Measurements from ENCODE around the gene MRI1. TPM values are rescaled to one million over a fixed set of nuclear protein-coding genes. Genes with fewer than 3 reads are reported as not detected.
A peak's percentile ranks its signal among the peaks of the same experiment; 100 is the strongest.

MRI1 gene
- total RNA-seq (2014; rRNA removed; shearing (Covaris generic)) (39.7 and 60.6 TPM in 2 replicates), polyA plus RNA-seq (2016; fragmentation: Nextera tagmentation; extraction: Ambion mirVana) (14.3 and 16.5 TPM in 2 replicates)

DNA sequence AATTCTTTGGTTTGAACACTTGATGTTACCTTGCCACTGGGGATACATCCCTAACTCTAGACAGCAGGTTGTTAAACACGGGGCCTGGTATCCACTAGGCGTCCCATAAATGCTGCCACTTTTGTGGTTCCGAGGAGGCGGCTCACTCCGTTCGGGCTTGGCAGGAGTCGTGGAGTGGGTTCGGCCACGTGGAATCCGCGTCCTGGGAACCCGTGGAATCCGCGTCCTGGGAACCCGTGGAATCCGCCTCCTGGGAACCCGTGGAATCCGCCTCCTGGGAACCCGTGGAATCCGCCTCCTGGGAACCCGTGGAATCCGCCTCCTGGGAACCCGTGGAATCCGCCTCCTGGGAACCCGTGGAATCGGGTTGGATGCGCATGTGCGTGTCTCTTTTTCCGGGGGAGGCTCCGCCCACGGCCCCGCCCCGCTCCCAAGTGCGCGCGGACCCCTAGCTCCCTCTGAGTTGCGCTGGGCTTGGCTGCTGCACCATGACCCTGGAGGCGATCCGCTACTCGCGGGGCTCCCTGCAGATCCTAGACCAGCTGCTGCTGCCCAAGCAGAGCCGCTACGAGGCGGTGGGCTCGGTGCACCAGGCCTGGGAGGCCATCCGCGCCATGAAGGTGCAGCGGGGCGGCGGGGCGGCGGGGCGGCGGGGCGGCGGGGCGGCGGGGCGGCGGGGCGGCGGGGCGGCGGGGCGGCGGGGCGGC, at the start of gene MRI1:
MRI1 (plus strand) TSS at position 422 of the 707 bp plus-strand sequence; CDS start at position 489, 67 bp downstream.
- Histone ChIP-seq H2AFZ (peak within 1 kb of the TSS; percentile 74), H3K4me1 (ENCODE audit: insufficient read depth) (0 out of 2 replicates have a peak, but pooled peaks cover 5% of the 10 kb centered on the region), H3K9ac (peak within 1 kb of the TSS; percentile 76), H3K36me3 (ENCODE audit: low read depth) (peaks cover 9% of the 10 kb centered on the region; the same call in 1 of the 2 replicates), H3K27ac (peak within 1 kb of the TSS; percentile 33), H3K4me2 (ENCODE audit: unreplicated experiment) (peak within 1 kb of the TSS; percentile 71), H4K20me1 (ENCODE audit: insufficient read depth) (no peaks in the 10 kb centered on the region), H3K4me3 (peak within 1 kb of the TSS; percentile 81), H3K79me2 (ENCODE audit: insufficient read depth) (peaks cover 20% of the 10 kb centered on the region), H3F3A (ENCODE audit: insufficient read depth) (no peaks in the 10 kb centered on the region), H3K9me2 (ENCODE audit: insufficient read depth) (no peaks in the 10 kb centered on the region), H3K9me3 (ENCODE audit: low read depth) (no peaks in the 10 kb centered on the region), H3K27me3 (replicated peaks; ENCODE audit: insufficient read depth) (no peaks in the 10 kb centered on the region)
- 22 to 27% methylated on average over 33 to 50 of the region's 67 CpGs for WGBS, 2 experiments (ENCODE audit: low coverage in 1 of 2, low lambda C conversion rate in 2 of 2, missing lambda C conversion rate in 2 of 2)
- DNase-seq = peak; percentile 82
- in situ Hi-C loops (cut with MboI) = no loop called here
- TF ChIP-seq EZH2 (IDR thresholded peaks at IDR 0.05; ENCODE audit: insufficient read depth, poor library complexity, severe bottlenecking) (no peak), EZH2phosphoT487 (IDR thresholded peaks at IDR 0.05; ENCODE audit: insufficient read depth, low read depth) (no peak)

GRCh38 chr19:13717194-13717643, 47.1 kb upstream of the MRI1 start:
- no peak overlapping the region for H3K4me2 ChIP-seq (ENCODE audit: unreplicated experiment)
- no peaks in the 10 kb centered on the region for H3K9me3 ChIP-seq (ENCODE audit: low read depth)
- WGBS, 2 experiments (ENCODE audit: low coverage in 1 of 2, low lambda C conversion rate in 2 of 2, missing lambda C conversion rate in 2 of 2) = 78% methylated on average over 8 of the region's 8 CpGs

GRCh38 chr19:13718733-13719132, 45.6 kb upstream of the MRI1 start:
- H3K36me3 ChIP-seq (ENCODE audit: low read depth) = no peaks in the 10 kb centered on the region
- DNase-seq = peak; percentile 87
- no peak overlapping the region for H3K4me2 ChIP-seq (ENCODE audit: unreplicated experiment)
- 1 to 6% methylated on average over 9 of the region's 9 CpGs for WGBS, 2 experiments (ENCODE audit: low coverage in 1 of 2, low lambda C conversion rate in 2 of 2, missing lambda C conversion rate in 2 of 2)
- in situ Hi-C loops (cut with MboI) = loop anchor here (10.0 kb wide), 1 partner anchor 444 kb away; no protein-coding TSS in a partner anchor
- H3K9me2 ChIP-seq (ENCODE audit: insufficient read depth) = no peaks in the 10 kb centered on the region
- no peaks in the 10 kb centered on the region for H4K20me1 ChIP-seq (ENCODE audit: insufficient read depth)
- TF ChIP-seq EZH2phosphoT487 (IDR thresholded peaks at IDR 0.05; ENCODE audit: insufficient read depth, low read depth) (no peak), EZH2 (IDR thresholded peaks at IDR 0.05; ENCODE audit: insufficient read depth, poor library complexity, severe bottlenecking) (no peak)
- H3K9ac ChIP-seq = no peak overlapping the region
- no peaks in the 10 kb centered on the region for H3K79me2 ChIP-seq (ENCODE audit: insufficient read depth)
- H3K4me3 ChIP-seq = no peak overlapping the region
- H3K4me1 ChIP-seq (ENCODE audit: insufficient read depth) = peaks cover 6% of the 10 kb centered on the region; the same call in 1 of the 2 replicates
- no peaks in the 10 kb centered on the region for H3K27me3 ChIP-seq (replicated peaks; ENCODE audit: insufficient read depth)
- no peaks in the 10 kb centered on the region for H3K9me3 ChIP-seq (ENCODE audit: low read depth)
- peaks cover 4% of the 10 kb centered on the region; the same call in 1 of the 2 replicates for H3F3A ChIP-seq (ENCODE audit: insufficient read depth)
- no peak overlapping the region for H2AFZ ChIP-seq
- no peak overlapping the region for H3K27ac ChIP-seq

More at GRCh38 chr19:13717194-13717643, 47.1 kb upstream of the MRI1 start:
- Histone ChIP-seq H3K27ac (no peak overlapping the region), H3K27me3 (replicated peaks; ENCODE audit: insufficient read depth) (no peaks in the 10 kb centered on the region), H3K4me1 (ENCODE audit: insufficient read depth) (peaks cover 6% of the 10 kb centered on the region; the same call in 1 of the 2 replicates), H3K36me3 (ENCODE audit: low read depth) (no peaks in the 10 kb centered on the region), H3K9me2 (ENCODE audit: insufficient read depth) (no peaks in the 10 kb centered on the region), H3K9ac (no peak overlapping the region), H3F3A (ENCODE audit: insufficient read depth) (peaks cover 4% of the 10 kb centered on the region; the same call in 1 of the 2 replicates), H4K20me1 (ENCODE audit: insufficient read depth) (no peaks in the 10 kb centered on the region), H3K4me3 (no peak overlapping the region), H3K79me2 (ENCODE audit: insufficient read depth) (no peaks in the 10 kb centered on the region), H2AFZ (no peak overlapping the region)
- TF ChIP-seq EZH2 (IDR thresholded peaks at IDR 0.05; ENCODE audit: insufficient read depth, poor library complexity, severe bottlenecking) = no peak
- no peak for TF ChIP-seq EZH2phosphoT487 (IDR thresholded peaks at IDR 0.05; ENCODE audit: insufficient read depth, low read depth)
- DNase-seq = no peak
- in situ Hi-C loops (cut with MboI) = loop anchor here (10.0 kb wide), 1 partner anchor 442 kb away; no protein-coding TSS in a partner anchor

DNA sequence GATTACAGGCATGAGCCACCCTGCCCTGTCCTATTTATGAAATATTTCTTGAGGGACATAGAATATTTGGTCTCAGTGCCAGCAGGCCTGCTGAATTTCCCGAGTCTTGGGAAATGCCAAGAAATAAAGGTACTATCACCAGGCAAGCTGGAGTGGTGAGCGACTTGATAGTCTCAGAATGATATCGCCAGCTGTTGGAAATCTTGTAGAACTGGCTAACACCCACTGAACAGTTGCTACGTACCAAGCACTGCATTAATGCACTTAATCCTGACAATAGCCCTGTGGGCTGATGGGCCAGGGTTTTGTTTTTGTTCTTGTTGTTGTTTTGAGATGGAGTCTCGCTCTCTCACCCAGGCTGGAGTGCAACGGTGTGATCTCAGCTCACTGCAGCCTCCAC, 42.2 kb upstream of the MRI1 start:
- no peak for DNase-seq
- Histone ChIP-seq H3F3A (ENCODE audit: insufficient read depth) (peaks cover 4% of the 10 kb centered on the region; the same call in 1 of the 2 replicates), H3K27ac (no peak overlapping the region), H3K36me3 (ENCODE audit: low read depth) (no peaks in the 10 kb centered on the region), H3K79me2 (ENCODE audit: insufficient read depth) (no peaks in the 10 kb centered on the region), H3K27me3 (replicated peaks; ENCODE audit: insufficient read depth) (no peaks in the 10 kb centered on the region), H3K4me3 (no peak overlapping the region), H3K4me1 (ENCODE audit: insufficient read depth) (peaks cover 6% of the 10 kb centered on the region; the same call in 1 of the 2 replicates), H3K9me2 (ENCODE audit: insufficient read depth) (no peaks in the 10 kb centered on the region), H3K4me2 (ENCODE audit: unreplicated experiment) (no peak overlapping the region), H3K9ac (no peak overlapping the region), H2AFZ (no peak overlapping the region), H4K20me1 (ENCODE audit: insufficient read depth) (no peaks in the 10 kb centered on the region), H3K9me3 (ENCODE audit: low read depth) (no peaks in the 10 kb centered on the region)
- 86 to 92% methylated on average over 6 of the region's 6 CpGs for WGBS, 2 experiments (ENCODE audit: low coverage in 1 of 2, low lambda C conversion rate in 2 of 2, missing lambda C conversion rate in 2 of 2)
- in situ Hi-C loops (cut with MboI) = loop anchor here (5.0 kb wide), 1 partner anchor 115 kb away; no protein-coding TSS in a partner anchor
- TF ChIP-seq EZH2 (IDR thresholded peaks at IDR 0.05; ENCODE audit: insufficient read depth, poor library complexity, severe bottlenecking) = no peak
- TF ChIP-seq EZH2phosphoT487 (IDR thresholded peaks at IDR 0.05; ENCODE audit: insufficient read depth, low read depth) = no peak

Data from GM23248 (cell line).